OCI-LY7 (cell line): Measurements from ENCODE around the gene SNAPC1. TPM values are rescaled to one million over a fixed set of nuclear protein-coding genes. Genes with fewer than 3 reads are reported as not detected.

ENCODE experiments used
- BruUV-seq: library from RNA; stranded (reverse); fragments of 400-500 nt; replicated peaks from 2 replicates; lab custom pipeline; 2021; lab: Mats Ljungman, UMichigan
- CTCF ChIA-PET: fragments of 300-600 bp; sonication (Branson Sonifier 250); formaldehyde crosslinking; loops from one replicate; lab custom pipeline; 2022; ENCODE audit warnings: antibody characterized with exemption; ENCODE audit not compliant: unreplicated experiment; lab: Charles Lee
- POLR2A ChIA-PET: fragments of 300-600 bp; sonication (Branson Sonifier 250); formaldehyde crosslinking; loops from one replicate; lab custom pipeline; 2022; ENCODE audit warnings: antibody characterized with exemption; lab: Charles Lee
- DNase-seq: peaks from one replicate; pipeline ENCODE4 v3.0.0-alpha.2; 2015; ENCODE audit warnings: low spot score
- H2AFZ ChIP-seq: fragments of 200-600 bp; sonication (generic), shearing (Covaris generic); 2 replicates; pipeline ENCODE4 v1.6.1; 2014; ENCODE audit warnings: mild to moderate bottlenecking, antibody characterized with exemption, low read length, moderate library complexity
- H3K27ac ChIP-seq: fragments of 200-600 bp; sonication (generic); 2 replicates; pipeline ENCODE4 v1.5.1; 2014; ENCODE audit warnings: mixed run types, low read depth, mild to moderate bottlenecking, moderate library complexity, low read length, inconsistent platforms; ENCODE audit not compliant: poor library complexity, severe bottlenecking
- H3K36me3 ChIP-seq: fragments of 200-600 bp; sonication (generic); 2 replicates; pipeline ENCODE4 v1.6.1; 2014; ENCODE audit warnings: mild to moderate bottlenecking, antibody characterized with exemption, low read length, moderate library complexity, mixed read lengths; ENCODE audit not compliant: insufficient read depth
- H3K4me1 ChIP-seq: fragments of 200-600 bp; sonication (generic); 2 replicates; pipeline ENCODE4 v1.5.1; 2014; ENCODE audit warnings: mild to moderate bottlenecking, low read length; ENCODE audit not compliant: insufficient read depth, poor library complexity, severe bottlenecking
- H3K4me2 ChIP-seq: fragments of 200-600 bp; sonication (generic); 2 replicates; pipeline ENCODE4 v1.6.1; 2014; ENCODE audit warnings: mild to moderate bottlenecking, low read length
- H3K4me3 ChIP-seq: fragments of 200-600 bp; sonication (generic); 2 replicates; pipeline ENCODE4 v1.5.1; 2014; ENCODE audit warnings: mild to moderate bottlenecking, low read depth, low read length; ENCODE audit not compliant: poor library complexity, severe bottlenecking
- H3K79me2 ChIP-seq: fragments of 200-600 bp; sonication (generic); 2 replicates; pipeline ENCODE4 v1.6.1; 2016; ENCODE audit warnings: low read depth, mild to moderate bottlenecking, low read length, moderate library complexity, mixed read lengths; ENCODE audit not compliant: insufficient read depth
- H3K9me2 ChIP-seq: fragments of 200-600 bp; sonication (generic); 2 replicates; pipeline ENCODE4 v1.6.1; 2016; ENCODE audit warnings: mild to moderate bottlenecking, low read length, mixed read lengths; ENCODE audit not compliant: insufficient read depth
- H3K9me3 ChIP-seq: fragments of 200-600 bp; sonication (generic); 2 replicates; pipeline ENCODE4 v1.6.1; 2014; ENCODE audit warnings: mild to moderate bottlenecking, mixed run types, low read length, mixed read lengths
- H4K20me1 ChIP-seq: fragments of 200-600 bp; sonication (generic); 2 replicates; pipeline ENCODE4 v1.6.1; 2014; ENCODE audit warnings: mild to moderate bottlenecking, antibody characterized with exemption, low read length, moderate library complexity, mixed read lengths; ENCODE audit not compliant: insufficient read depth
- CTCF ChIP-seq: fragments of 200-600 bp; sonication (generic); conservative IDR thresholded peaks from 2 replicates; pipeline ENCODE4 v1.5.1; 2014; ENCODE audit warnings: mild to moderate bottlenecking, antibody characterized with exemption, low read length, moderate library complexity, mixed read lengths
- EZH2phosphoT487 ChIP-seq: fragments of 200-600 bp; sonication (generic); IDR thresholded peaks from 2 replicates; pipeline ENCODE4 v1.6.1; 2018; ENCODE audit warnings: low read depth, borderline replicate concordance, mild to moderate bottlenecking, mixed run types, antibody characterized with exemption, low read length, moderate library complexity, mixed read lengths
- intact Hi-C: fragments of 100-400 bp; cut with micrococcal nuclease; formaldehyde crosslinking; loops from one replicate; pipeline ENCODE4 v1.10.0; 2022; ENCODE audit not compliant: unreplicated experiment
- total RNA-seq, 2 experiments: library from RNA; depleted of rRNA in 1 of 2; stranded (reverse); fragments of >200 nt in 1 of 2; shearing (Covaris generic) in 1 of 2; gene quantifications; 2 replicates each; pipeline ENCODE4 v1.2.3, GENCODE V29; 2014 to 2022

Gene SNAPC1
- total RNA-seq, 2 experiments from 2014 or later, result 10.5 to 12.1 TPM

DNA sequence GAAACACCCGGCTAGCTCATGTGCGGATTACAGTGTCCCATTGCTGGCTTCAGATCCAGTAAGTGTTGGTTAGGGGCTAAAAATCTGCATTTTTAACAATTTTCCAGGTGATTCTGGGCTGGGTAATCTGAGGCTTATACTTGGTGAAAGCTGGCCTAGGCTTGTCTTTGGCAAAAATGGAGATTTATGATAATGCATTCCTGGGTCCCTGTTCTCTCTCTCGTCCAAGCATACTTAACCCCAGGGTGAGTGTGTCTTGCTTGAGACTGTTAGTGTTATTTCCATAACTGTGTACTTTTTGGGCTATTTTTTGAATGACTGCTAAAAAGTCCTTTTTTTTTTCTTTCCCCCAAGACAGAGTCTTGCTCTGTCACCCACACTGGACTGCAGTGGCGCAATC is 43.2 kb downstream of the SNAPC1 start:
- POLR2A ChIA-PET, result no interaction called here
- no TSS peak for BruUV-seq

GRCh38 chr14:61811882-61812346 is 49.7 kb downstream of the SNAPC1 start:
- Histone ChIP-seq H3K9me3 (no peaks in the 10 kb centered on the region), H4K20me1 (no peaks in the 10 kb centered on the region), H3K36me3 (no peaks in the 10 kb centered on the region), H2AFZ (no peak overlapping the region), H3K4me3 (no peak overlapping the region), H3K79me2 (no peaks in the 10 kb centered on the region), H3K9me2 (no peaks in the 10 kb centered on the region), H3K4me2 (no peak overlapping the region), H3K4me1 (no peaks in the 10 kb centered on the region), H3K27ac (no peak overlapping the region)
- TF ChIP-seq CTCF, result no peak
- TF ChIP-seq EZH2phosphoT487, result no peak
- ChIA-PET POLR2A (no interaction called here), CTCF (no interaction called here)
- intact Hi-C loops, result no loop called here
- no TSS peak for BruUV-seq
- no peak for DNase-seq

More for the DNA sequence above, 43.2 kb downstream of the SNAPC1 start:
- no peaks in the 10 kb centered on the region for H3K9me3 ChIP-seq
- no peaks in the 10 kb centered on the region for H4K20me1 ChIP-seq
- no peak overlapping the region for H2AFZ ChIP-seq
- no peaks in the 10 kb centered on the region for H3K9me2 ChIP-seq
- no peaks in the 10 kb centered on the region for H3K36me3 ChIP-seq
- DNase-seq, result no peak
- no peaks in the 10 kb centered on the region for H3K79me2 ChIP-seq
- TF ChIP-seq EZH2phosphoT487, result no peak
- no peak for TF ChIP-seq CTCF
- no peak overlapping the region for H3K4me3 ChIP-seq
- CTCF ChIA-PET, result no interaction called here
- H3K27ac ChIP-seq, result no peak overlapping the region
- H3K4me2 ChIP-seq, result no peak overlapping the region
- H3K4me1 ChIP-seq, result no peaks in the 10 kb centered on the region
- intact Hi-C loops, result no loop called here

GRCh38 chr14:61812347-61813095 is 50.3 kb downstream of the SNAPC1 start, which contains the start of gene SYT16:
Gene SYT16, plus strand, starts transcription at chr14:61812703.
- intact Hi-C loops, result no loop called here
- Histone ChIP-seq H3K9me2 (no peaks in the 10 kb centered on the region), H3K9me3 (no peaks in the 10 kb centered on the region), H2AFZ (no peak within 1 kb of the TSS), H3K4me2 (no peak within 1 kb of the TSS), H3K4me3 (no peak within 1 kb of the TSS), H3K79me2 (no peaks in the 10 kb centered on the region), H4K20me1 (no peaks in the 10 kb centered on the region), H3K4me1 (no peaks in the 10 kb centered on the region), H3K27ac (no peak within 1 kb of the TSS), H3K36me3 (no peaks in the 10 kb centered on the region)
- ChIA-PET POLR2A (no interaction called here), CTCF (no interaction called here)
- no peak for DNase-seq
- no peak for TF ChIP-seq CTCF
- no peak for TF ChIP-seq EZH2phosphoT487
- BruUV-seq, result no TSS peak
